Cardiac muscle cell (in vitro differentiated cells and primary cell): ENCODE measurements around the gene THUMPD3. TPM values are rescaled to one million over a fixed set of nuclear protein-coding genes. Genes with fewer than 3 reads are reported as not detected.

ENCODE experiments used
- DNase-seq, 2 donors: peaks; one replicate each; pipeline versions ENCODE4 v3.0.0 to v3.0.0-alpha.2; 2010 to 2017; ENCODE audit warnings: low read depth in 1 of 2, low spot score in 1 of 2
- H3K27ac ChIP-seq: fragments of 200-600 bp; sonication (generic); 2 replicates; pipeline ENCODE4 v1.5.1; 2016
- H3K27me3 ChIP-seq: fragments of 200-600 bp; sonication (generic); 2 replicates; pipeline ENCODE4 v1.6.0; 2016; ENCODE audit warnings: control low read depth
- H3K36me3 ChIP-seq: fragments of 200-600 bp; sonication (generic); 2 replicates; pipeline ENCODE4 v1.5.1; 2016; ENCODE audit warnings: control low read depth
- H3K4me1 ChIP-seq: fragments of 200-600 bp; sonication (generic); 2 replicates; pipeline ENCODE4 v1.8.1; 2017; ENCODE audit warnings: low read depth, mild to moderate bottlenecking, mixed run types
- H3K4me3 ChIP-seq: fragments of 200-600 bp; sonication (generic); 2 replicates; pipeline ENCODE4 v1.5.1; 2016; ENCODE audit warnings: mild to moderate bottlenecking
- H3K9me3 ChIP-seq: fragments of 200-600 bp; sonication (generic); 2 replicates; pipeline ENCODE4 v1.5.1; 2017; ENCODE audit warnings: low read depth, mild to moderate bottlenecking, control low read depth
- polyA plus RNA-seq: library from polyadenylated mRNA; unstranded; fragments of >200 nt; fragmentation: Nextera tagmentation; extraction: Ambion mirVana; gene quantifications from 2 replicates; pipeline ENCODE4 v1.2.1, GENCODE V29; 2016
- total RNA-seq: library from RNA; depleted of rRNA; stranded (reverse); fragments of >200 nt; gene quantifications from 2 replicates; pipeline ENCODE4 v1.2.3, GENCODE V29; 2016
- TF ChIP-seq, protein P1 (sequence below): IDR thresholded peaks from 2 replicates; pipeline ENCODE4 v1.5.1; 2012; ENCODE audit warnings: low read depth, mild to moderate bottlenecking, low read length

The THUMPD3 gene
- total and polyA plus RNA-seq, 2 experiments from 2014 or later = 24.5 to 33.6 TPM

DNA sequence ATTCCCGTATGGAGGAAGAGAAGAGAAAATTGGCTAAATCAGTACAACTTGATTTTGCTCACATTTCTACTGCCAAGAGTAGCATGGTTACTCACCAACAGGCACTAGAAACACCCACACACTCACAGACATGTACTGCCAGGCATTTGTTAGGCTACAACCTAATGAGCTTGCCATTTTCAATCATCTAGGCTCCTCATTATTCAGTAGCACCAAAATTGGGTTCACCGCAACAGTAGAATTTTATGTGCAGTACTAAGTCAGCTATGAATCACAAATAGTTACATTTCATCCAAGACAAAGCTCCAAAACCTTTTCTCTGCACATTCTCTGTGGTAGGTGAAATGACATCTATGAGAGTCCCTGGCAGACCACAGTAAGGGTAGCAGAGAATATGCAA is 15.0 kb upstream of the THUMPD3 start:
- H3K27ac ChIP-seq = no peak overlapping the region
- TF ChIP-seq, protein P1, sequence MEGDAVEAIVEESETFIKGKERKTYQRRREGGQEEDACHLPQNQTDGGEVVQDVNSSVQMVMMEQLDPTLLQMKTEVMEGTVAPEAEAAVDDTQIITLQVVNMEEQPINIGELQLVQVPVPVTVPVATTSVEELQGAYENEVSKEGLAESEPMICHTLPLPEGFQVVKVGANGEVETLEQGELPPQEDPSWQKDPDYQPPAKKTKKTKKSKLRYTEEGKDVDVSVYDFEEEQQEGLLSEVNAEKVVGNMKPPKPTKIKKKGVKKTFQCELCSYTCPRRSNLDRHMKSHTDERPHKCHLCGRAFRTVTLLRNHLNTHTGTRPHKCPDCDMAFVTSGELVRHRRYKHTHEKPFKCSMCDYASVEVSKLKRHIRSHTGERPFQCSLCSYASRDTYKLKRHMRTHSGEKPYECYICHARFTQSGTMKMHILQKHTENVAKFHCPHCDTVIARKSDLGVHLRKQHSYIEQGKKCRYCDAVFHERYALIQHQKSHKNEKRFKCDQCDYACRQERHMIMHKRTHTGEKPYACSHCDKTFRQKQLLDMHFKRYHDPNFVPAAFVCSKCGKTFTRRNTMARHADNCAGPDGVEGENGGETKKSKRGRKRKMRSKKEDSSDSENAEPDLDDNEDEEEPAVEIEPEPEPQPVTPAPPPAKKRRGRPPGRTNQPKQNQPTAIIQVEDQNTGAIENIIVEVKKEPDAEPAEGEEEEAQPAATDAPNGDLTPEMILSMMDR = no peak
- peak in 1 of 2 donors; percentile 7 for DNase-seq

DNA sequence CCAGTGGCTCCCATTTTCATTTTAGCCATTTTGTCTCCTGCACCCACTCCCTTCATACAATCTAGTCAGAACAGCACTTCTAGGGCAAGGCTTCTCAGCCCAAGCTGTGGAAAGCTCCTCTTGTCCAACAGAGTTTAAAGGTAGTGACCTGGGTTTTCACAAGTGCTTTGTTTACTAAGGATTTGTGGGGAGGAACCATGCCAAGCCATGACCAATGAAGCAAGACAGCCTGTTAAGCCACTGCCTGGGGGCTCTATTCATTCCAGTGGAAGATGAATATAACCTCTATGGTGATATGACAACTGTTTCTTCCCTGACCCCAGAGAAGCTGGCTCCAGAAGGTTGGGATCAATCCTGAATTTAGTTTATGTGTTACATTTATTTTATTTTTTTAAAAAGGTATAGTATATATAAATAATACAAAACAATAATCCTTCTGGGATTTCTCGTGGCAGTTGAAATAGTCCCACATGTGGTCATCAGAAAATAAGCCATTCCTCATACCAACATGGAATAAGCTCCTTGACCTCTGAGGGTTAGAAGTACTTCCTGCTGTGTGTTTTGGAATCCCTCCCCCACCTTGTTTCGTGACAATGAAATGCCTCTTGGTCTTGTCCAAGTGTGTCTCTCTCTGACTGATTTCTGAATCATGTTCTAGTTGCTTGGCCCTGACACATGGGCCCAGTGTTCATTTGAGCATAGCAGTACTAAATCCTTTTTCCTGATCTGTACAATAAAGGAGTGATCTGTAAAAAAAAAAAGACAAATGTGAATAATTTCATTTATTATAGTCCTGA is 13.3 kb upstream of the THUMPD3 start:
- Histone ChIP-seq H3K27ac (no peak overlapping the region), H3K27me3 (no peaks in the 10 kb centered on the region), H3K4me3 (no peak overlapping the region), H3K36me3 (no peaks in the 10 kb centered on the region), H3K4me1 (no peaks in the 10 kb centered on the region), H3K9me3 (no peaks in the 10 kb centered on the region)
- TF ChIP-seq, protein P1 = no peak
- peak in 1 of 2 donors; percentile 48 for DNase-seq

More for the DNA sequence above, 15.0 kb upstream of the THUMPD3 start:
- Histone ChIP-seq H3K4me1 (no peaks in the 10 kb centered on the region), H3K27me3 (no peaks in the 10 kb centered on the region), H3K4me3 (no peak overlapping the region), H3K36me3 (no peaks in the 10 kb centered on the region), H3K9me3 (no peaks in the 10 kb centered on the region)

DNA sequence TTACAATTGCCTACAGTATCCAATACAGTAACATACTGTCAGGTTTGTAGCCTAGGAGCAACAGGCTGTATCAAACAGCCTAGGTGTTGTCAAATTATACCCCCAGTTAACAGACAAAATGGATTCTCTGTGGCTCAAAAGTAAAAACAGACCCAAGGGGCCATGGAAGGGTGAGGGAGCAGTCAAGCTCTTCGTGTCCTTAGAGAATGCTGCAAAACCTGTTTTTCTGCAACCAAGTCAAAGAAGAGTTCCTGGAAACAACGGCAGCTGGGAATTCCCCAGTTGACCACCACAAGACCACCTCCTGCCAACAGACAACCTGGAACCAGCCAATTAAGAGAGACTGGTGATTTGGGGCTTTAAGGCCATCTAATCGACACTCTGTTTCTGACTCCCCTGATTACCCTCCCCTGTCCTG is 11.1 kb upstream of the THUMPD3 start:
- TF ChIP-seq, protein P1 = no peak
- no peaks in the 10 kb centered on the region for H3K4me1 ChIP-seq
- H3K4me3 ChIP-seq = no peak overlapping the region
- H3K27me3 ChIP-seq = no peaks in the 10 kb centered on the region
- no peak for DNase-seq
- no peak overlapping the region for H3K27ac ChIP-seq
- no peaks in the 10 kb centered on the region for H3K9me3 ChIP-seq
- H3K36me3 ChIP-seq = no peaks in the 10 kb centered on the region

DNA sequence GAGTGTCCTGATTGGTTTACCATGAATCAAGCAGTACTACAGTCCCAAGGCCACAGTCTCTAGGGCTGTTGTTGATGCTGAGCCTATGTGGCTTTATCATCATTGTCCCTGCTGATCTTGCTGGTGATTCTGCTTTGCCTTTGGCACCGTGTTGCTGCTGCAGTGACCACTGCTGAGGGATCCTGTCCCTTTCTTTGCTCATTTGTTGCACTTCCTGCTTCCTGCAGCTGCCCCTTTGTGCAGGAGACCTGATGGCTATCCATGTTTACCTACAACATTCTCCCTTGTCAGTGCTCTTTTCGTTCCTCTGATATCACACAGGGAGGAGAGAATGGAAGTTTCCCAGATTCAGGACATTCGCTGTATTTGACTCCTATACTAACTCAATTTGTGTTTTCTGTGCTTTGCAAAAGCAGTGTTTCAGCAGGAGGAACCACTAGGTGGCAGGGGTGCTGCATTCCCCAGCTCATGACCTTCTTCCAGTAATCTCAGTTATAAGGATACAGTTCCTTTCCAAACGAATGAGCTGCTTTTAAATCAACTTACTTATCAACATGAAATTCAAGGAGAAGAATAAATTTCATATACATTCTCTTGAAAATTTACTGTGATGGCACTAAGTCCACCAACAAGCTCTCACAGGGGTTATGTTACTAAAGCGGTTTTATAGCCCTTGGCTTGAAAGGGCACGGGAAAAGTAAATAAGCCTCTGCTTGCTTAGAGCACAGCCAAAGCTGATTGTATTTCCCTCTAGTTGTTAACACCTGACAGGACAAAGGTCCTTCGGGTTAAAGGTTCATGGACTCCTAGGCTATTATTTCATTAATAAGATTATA is 9.7 kb upstream of the THUMPD3 start:
- Histone ChIP-seq H3K9me3 (no peaks in the 10 kb centered on the region), H3K4me1 (no peaks in the 10 kb centered on the region), H3K27me3 (no peaks in the 10 kb centered on the region), H3K4me3 (no peak overlapping the region), H3K27ac (no peak overlapping the region), H3K36me3 (no peaks in the 10 kb centered on the region)
- DNase-seq = peak; percentile 66 to 82
- TF ChIP-seq, protein P1 = peak; percentile 96

DNA sequence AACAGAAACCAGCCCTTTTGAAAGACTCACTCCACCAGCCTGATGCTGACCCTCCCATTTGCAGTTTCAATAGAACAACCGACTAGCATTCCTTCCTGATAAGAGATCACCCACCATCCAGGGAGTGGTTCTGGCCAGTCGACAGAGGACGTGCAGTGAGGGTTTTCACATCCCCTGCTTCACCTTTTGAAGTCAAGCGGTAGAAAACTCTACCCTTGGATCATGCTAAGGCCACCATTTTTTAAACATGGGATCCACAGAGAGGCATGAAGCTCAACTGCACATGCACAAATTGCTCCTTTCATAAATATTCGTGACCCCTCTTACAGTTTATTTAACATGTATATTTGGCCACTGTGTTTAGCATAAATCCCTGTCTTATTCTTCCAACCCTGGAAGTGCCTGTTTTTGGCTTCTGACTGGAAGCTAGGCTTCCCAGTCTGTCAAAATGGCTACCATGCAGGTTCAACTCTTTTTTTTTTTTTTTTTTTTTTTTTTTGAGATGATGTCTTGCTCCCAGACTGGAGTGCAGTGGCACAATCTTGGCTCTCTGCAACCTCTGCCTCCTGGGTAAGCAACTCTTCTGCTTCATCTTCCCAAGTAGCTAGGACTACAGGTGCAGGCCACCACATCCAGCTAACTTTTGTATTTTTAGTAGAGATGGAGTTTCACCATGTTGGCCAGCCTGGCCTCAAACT is 1.0 kb upstream of the THUMPD3 start:
- Histone ChIP-seq H3K4me3 (peak overlapping the region; percentile 38), H3K4me1 (peaks cover 12% of the 10 kb centered on the region), H3K27me3 (peaks cover 17% of the 10 kb centered on the region), H3K36me3 (peaks cover 17% of the 10 kb centered on the region), H3K9me3 (no peaks in the 10 kb centered on the region), H3K27ac (no peak overlapping the region)
- no peak for DNase-seq
- TF ChIP-seq, protein P1 = no peak
